ENCODE results near the gene PROM1. TPM values are rescaled to one million over a fixed set of nuclear protein-coding genes. Genes with fewer than 3 reads are reported as not detected.

Gene PROM1
- polyA plus RNA-seq, 1 donor from 2014 or later: 1.1 TPM

- Histone ChIP-seq H3K9me2 (ENCODE audit: insufficient read depth, low read length) (no peaks in the 10 kb centered on the region), H3F3A (ENCODE audit: insufficient read depth, low read length, poor library complexity, severe bottlenecking) (no peaks in the 10 kb centered on the region), H4K20me1 (ENCODE audit: insufficient read depth) (no peaks in the 10 kb centered on the region), H3K4me3 (ENCODE audit: low read length) (no peak overlapping the region), H3K27me3 (ENCODE audit: insufficient read depth, low read depth, low read length) (no peaks in the 10 kb centered on the region), H3K9me3 (ENCODE audit: low read length) (no peaks in the 10 kb centered on the region), H3K36me3 (ENCODE audit: insufficient read depth, low read length) (no peaks in the 10 kb centered on the region), H3K9ac (ENCODE audit: low read length) (no peak overlapping the region), H3K4me2 (ENCODE audit: low read length) (no peak overlapping the region), H2AFZ (ENCODE audit: low read depth, low read length) (no peak overlapping the region), H3K27ac (ENCODE audit: low read length) (no peak overlapping the region), H3K79me2 (replicated peaks; ENCODE audit: insufficient read depth, low read length) (no peaks in the 10 kb centered on the region)
- TF ChIP-seq CTCF (IDR thresholded peaks at IDR 0.05; ENCODE audit: poor library complexity, severe bottlenecking) (no peak), TAF1 (IDR thresholded peaks at IDR 0.05; ENCODE audit: low read depth) (no peak), SMC3 (conservative IDR thresholded peaks at IDR 0.05; ENCODE audit: poor library complexity) (no peak), MXI1 (conservative IDR thresholded peaks at IDR 0.05; ENCODE audit: poor library complexity, severe bottlenecking) (no peak), EP300 (conservative IDR thresholded peaks at IDR 0.05; ENCODE audit: poor library complexity, severe bottlenecking) (no peak), RAD21 (conservative IDR thresholded peaks at IDR 0.05) (no peak), EZH2 (IDR thresholded peaks at IDR 0.05; ENCODE audit: borderline replicate concordance, insufficient read depth, low read length, poor library complexity, severe bottlenecking) (no peak), POLR2AphosphoS5 (IDR thresholded peaks at IDR 0.05) (no peak), REST (IDR thresholded peaks at IDR 0.05; ENCODE audit: borderline replicate concordance) (no peak)
These were observed 149.6 kb downstream of the PROM1 start for GRCh38 chr4:15934259-15934658.

GRCh38 chr4:15931451-15932210 is 152.2 kb downstream of the PROM1 start:
- Histone ChIP-seq H3K79me2 (replicated peaks; ENCODE audit: insufficient read depth, low read length) (no peaks in the 10 kb centered on the region), H3K9me2 (ENCODE audit: insufficient read depth, low read length) (no peaks in the 10 kb centered on the region), H3K4me2 (ENCODE audit: low read length) (no peak overlapping the region), H3K9ac (ENCODE audit: low read length) (no peak overlapping the region), H4K20me1 (ENCODE audit: insufficient read depth) (no peaks in the 10 kb centered on the region), H3K27me3 (ENCODE audit: insufficient read depth, low read depth, low read length) (no peaks in the 10 kb centered on the region), H2AFZ (ENCODE audit: low read depth, low read length) (no peak overlapping the region), H3K9me3 (ENCODE audit: low read length) (no peaks in the 10 kb centered on the region), H3K4me3 (ENCODE audit: low read length) (no peak overlapping the region), H3K36me3 (ENCODE audit: insufficient read depth, low read length) (no peaks in the 10 kb centered on the region), H3K27ac (ENCODE audit: low read length) (no peak overlapping the region), H3F3A (ENCODE audit: insufficient read depth, low read length, poor library complexity, severe bottlenecking) (no peaks in the 10 kb centered on the region)
- TF ChIP-seq EP300 (conservative IDR thresholded peaks at IDR 0.05; ENCODE audit: poor library complexity, severe bottlenecking) (no peak), CTCF (IDR thresholded peaks at IDR 0.05; ENCODE audit: poor library complexity, severe bottlenecking) (no peak), MXI1 (conservative IDR thresholded peaks at IDR 0.05; ENCODE audit: poor library complexity, severe bottlenecking) (no peak), REST (IDR thresholded peaks at IDR 0.05; ENCODE audit: borderline replicate concordance) (no peak)
